GM19463 (cell line): ENCODE results near the gene ZNF140.

Source experiments
- ATAC-seq: cut with Tn5 transposase; IDR thresholded peaks from one replicate; pipeline ENCODE4 v1.9.1; 2021; ENCODE audit warnings: mild to moderate bottlenecking, moderate library complexity; ENCODE audit not compliant: unreplicated experiment

Gene ZNF140

DNA sequence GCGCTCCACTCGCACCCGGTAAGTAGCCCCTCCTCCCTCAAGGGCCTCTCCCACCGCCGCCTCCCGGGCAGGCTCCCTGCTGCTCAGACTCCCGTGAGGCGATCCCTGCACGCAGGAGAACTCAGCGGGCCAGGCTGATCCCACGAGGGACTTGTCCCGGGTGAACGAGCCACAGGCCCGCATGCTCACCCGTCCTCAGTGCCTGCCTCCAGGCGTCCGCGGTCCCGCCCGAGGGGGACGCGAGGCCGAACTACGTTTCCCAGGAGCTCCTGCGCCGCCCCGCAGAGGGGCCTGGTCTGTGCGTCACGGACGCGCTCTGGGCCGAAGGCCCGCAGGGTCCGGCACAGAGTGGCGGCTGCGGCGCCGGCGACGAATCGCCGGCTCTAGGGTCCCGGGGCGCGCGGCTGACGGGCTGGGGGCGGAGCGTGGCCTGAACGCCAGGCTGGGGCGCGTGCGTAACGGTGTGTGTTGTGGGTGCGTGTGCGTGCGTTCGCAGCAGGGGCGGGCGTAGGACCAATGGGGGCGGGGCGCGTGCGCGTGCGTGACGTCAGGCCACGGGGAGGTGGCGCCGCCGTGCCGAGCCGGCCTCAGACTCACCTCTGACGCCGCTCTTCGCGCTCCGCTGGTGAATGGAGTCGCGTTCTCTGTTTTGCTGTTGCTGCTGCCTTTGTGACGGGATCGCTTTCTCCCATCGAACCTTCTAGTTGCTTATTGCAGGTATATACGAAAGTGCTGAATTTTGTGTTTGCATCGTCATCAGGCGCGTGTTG lies 49.5 kb downstream of the ZNF140 start, which contains the start of the genes ZNF10 and ZNF891:
ZNF10 (plus strand) TSS at position 590 of the 770 bp plus-strand sequence. CDS start 13,866 bp downstream, outside the sequence.
ZNF891 (minus strand) TSS at position 237 of the 770 bp plus-strand sequence. CDS start 8,356 bp downstream, outside the sequence.
- peak; percentile 89 for ATAC-seq

DNA sequence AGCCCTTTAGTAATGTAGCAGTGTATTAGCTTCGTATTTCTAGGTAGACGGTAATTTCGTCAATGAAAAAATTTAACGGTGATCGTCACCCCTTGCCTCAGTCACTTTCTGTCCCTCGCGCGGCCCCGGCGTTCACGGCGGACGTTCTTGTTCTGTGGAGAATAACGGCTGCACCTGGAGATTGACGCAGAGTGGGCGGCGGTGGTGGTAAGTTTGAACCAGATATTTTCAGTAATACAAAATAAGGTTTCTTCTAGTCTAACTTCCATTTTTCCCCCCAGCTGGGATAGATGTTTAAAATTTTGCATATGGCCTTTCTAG lies 50.0 kb downstream of the ZNF140 start:
- ATAC-seq: no peak

DNA sequence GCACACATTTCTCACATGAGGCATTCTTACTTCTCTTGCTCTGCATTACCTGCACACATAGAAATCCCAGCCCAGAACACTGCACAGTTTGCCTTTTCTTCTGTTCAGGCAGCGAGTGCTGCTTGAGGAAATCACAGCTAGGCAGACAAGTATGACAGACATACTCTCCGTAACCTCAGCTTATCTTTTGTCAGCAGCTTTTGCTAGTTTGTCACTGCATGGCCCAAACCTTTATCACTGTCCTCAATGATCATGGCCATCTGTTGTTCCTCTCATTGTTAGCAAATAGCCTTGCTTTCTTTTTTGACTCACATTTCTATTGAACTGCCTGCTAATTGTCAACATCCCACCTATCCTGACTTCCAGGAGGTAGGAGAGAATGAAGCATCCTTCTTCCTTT lies 55.0 kb downstream of the ZNF140 start:
- no peak for ATAC-seq

DNA sequence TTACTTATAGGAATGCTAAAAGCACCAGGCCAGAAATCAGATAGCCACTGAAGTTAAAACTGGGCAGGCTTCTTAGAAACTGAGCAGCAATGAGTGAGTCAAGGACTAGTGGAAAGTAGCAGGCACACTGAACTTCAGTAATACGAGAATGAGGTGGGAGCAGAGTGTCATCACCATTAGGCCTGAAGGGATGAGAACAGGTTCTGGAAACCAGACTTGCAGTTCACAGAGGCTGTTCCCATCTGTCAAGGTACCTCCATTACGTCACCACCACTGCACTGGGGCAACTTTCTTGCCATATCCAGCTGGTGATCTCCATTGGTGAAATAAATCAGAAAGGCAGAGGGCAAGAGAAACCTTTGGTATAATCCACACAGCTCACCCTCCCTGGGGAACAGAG lies 65.3 kb downstream of the ZNF140 start:
- ATAC-seq: no peak

DNA sequence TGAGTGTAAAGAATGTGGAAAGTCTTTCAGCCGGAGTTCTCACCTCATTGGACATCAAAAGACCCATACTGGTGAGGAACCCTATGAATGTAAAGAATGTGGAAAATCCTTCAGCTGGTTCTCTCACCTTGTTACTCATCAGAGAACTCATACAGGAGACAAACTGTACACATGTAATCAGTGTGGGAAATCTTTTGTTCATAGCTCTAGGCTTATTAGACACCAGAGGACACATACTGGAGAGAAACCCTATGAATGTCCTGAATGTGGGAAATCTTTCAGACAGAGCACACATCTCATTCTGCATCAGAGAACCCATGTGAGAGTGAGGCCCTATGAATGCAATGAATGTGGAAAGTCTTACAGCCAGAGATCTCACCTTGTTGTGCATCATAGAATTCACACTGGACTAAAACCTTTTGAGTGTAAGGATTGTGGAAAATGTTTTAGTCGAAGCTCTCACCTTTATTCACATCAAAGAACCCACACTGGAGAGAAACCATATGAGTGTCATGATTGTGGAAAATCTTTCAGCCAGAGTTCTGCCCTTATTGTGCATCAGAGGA lies 75.5 kb downstream of the ZNF140 start:
- no peak for ATAC-seq
